GM12891 (cell line): Measurements from ENCODE around the gene NEURL4.

ENCODE experiments used
- POLR2A ChIP-seq: IDR thresholded peaks from 2 replicates; pipeline ENCODE4 v1.6.1; 2011; ENCODE audit warnings: low read depth, low read length, control low read depth
- POLR2AphosphoS5 ChIP-seq: IDR thresholded peaks from 2 replicates; pipeline ENCODE4 v1.6.1; 2011; ENCODE audit warnings: low read depth, low read length, control low read depth
- SPI1 ChIP-seq: IDR thresholded peaks from 2 replicates; pipeline ENCODE4 v1.6.1; 2011; ENCODE audit warnings: low read depth, low read length, control low read depth
- TAF1 ChIP-seq: IDR thresholded peaks from 2 replicates; pipeline ENCODE4 v1.6.1; 2011; ENCODE audit warnings: low read depth, low read length, control low read depth

GRCh38 chr17:7330638-7331015 lies 1.5 kb upstream of the NEURL4 start:
- no peak for TF ChIP-seq SPI1
- no peak for TF ChIP-seq POLR2A
- TF ChIP-seq POLR2AphosphoS5 = no peak
- no peak for TF ChIP-seq TAF1
